Right atrium auricular region (tissue), 2 donors: ENCODE data around the gene ZNF761. TPM values are rescaled to one million over a fixed set of nuclear protein-coding genes. Genes with fewer than 3 reads are reported as not detected.
"Not testable (repeated sequence)": the region's sequence is repeated elsewhere in the genome, so short reads cannot be mapped to it uniquely, and the experiment has no call there.

Experiments
- DNase-seq: peaks from one replicate; pipeline ENCODE4 v3.0.0-alpha.2; 2019; ENCODE audit warnings: low spot score
- H3K27ac ChIP-seq, 2 donors: fragments of 200-600 bp; sonication (generic); 1 replicate in 1 of 2; 2 replicates in 1 of 2; pipeline ENCODE4 v1.5.1; 2016 to 2019
- H3K27me3 ChIP-seq, 2 donors: fragments of 200-600 bp; sonication (generic); one replicate each; pipeline versions ENCODE4 v1.5.1 to v1.6.0; 2017 to 2019
- H3K36me3 ChIP-seq: fragments of 200-600 bp; sonication (generic); one replicate; pipeline ENCODE4 v1.5.1; 2016
- H3K4me1 ChIP-seq, 2 donors: fragments of 200-600 bp; sonication (generic); one replicate each; pipeline versions ENCODE4 v1.5.1 to v1.6.0; 2017 to 2019
- H3K4me3 ChIP-seq, 2 donors: fragments of 200-600 bp; sonication (generic); 1 replicate in 1 of 2; 2 replicates in 1 of 2; pipeline ENCODE4 v1.5.1; 2017 to 2019; ENCODE audit warnings: mild to moderate bottlenecking in 1 of 2, moderate library complexity in 1 of 2
- H3K9me3 ChIP-seq, 2 donors: fragments of 200-600 bp; sonication (generic); one replicate each; pipeline ENCODE4 v1.5.1; 2019
- CTCF ChIP-seq, 2 donors: fragments of 200-600 bp; sonication (generic); IDR thresholded peaks; one replicate each; pipeline ENCODE4 v1.5.1; 2019; ENCODE audit warnings: antibody characterized with exemption in 2 of 2
- total RNA-seq, 2 donors: library from RNA; depleted of rRNA; stranded (reverse); fragments of >200 nt; gene quantifications; one replicate each; pipeline ENCODE4 v1.1.0, GENCODE V29; 2016

ZNF761 gene
- total RNA-seq, 2 donors from 2014 or later = 3.8 to 6.0 TPM

GRCh38 chr19:53461866-53462265 lies 30.1 kb downstream of the ZNF761 start:
- H3K9me3 ChIP-seq = peaks cover 0 to 16% of the 10 kb centered on the region in 2 donors
- no peaks in the 10 kb centered on the region for H3K36me3 ChIP-seq
- peaks cover 0 to 4% of the 10 kb centered on the region in 2 donors for H3K4me1 ChIP-seq
- no peaks in the 10 kb centered on the region for H3K27me3 ChIP-seq
- DNase-seq = no peak
- H3K4me3 ChIP-seq = no peak overlapping the region
- no peak for TF ChIP-seq CTCF (IDR thresholded peaks at IDR 0.05)
- no peak overlapping the region for H3K27ac ChIP-seq

DNA sequence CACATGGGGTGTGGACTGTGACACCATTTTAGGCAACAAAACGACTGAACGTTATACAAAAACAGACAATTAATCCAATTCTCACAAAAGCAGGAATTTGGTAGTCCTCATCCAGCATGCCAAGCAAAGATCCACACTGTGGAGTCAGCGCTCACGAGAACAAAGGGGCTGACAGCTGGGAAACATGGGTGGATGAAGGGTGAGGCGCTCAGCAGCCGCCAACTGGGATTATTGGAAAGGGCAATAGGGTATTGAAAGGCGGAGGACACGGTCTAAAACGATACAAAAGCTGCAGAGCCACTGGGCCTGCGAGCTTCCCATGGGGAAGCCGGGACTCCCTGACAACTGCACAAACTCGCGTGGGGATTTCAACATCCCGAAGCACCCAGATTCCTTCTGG lies 31.1 kb downstream of the ZNF761 start:
- Histone ChIP-seq H3K27me3 (no peaks in the 10 kb centered on the region), H3K36me3 (no peaks in the 10 kb centered on the region), H3K4me3 (peak overlapping the region in 1 of 2 donors; percentile 24), H3K4me1 (peaks cover 0 to 7% of the 10 kb centered on the region in 2 donors), H3K27ac (no peak overlapping the region), H3K9me3 (peaks cover 0 to 8% of the 10 kb centered on the region in 2 donors)
- DNase-seq = no peak
- TF ChIP-seq CTCF (IDR thresholded peaks at IDR 0.05) = no peak

DNA sequence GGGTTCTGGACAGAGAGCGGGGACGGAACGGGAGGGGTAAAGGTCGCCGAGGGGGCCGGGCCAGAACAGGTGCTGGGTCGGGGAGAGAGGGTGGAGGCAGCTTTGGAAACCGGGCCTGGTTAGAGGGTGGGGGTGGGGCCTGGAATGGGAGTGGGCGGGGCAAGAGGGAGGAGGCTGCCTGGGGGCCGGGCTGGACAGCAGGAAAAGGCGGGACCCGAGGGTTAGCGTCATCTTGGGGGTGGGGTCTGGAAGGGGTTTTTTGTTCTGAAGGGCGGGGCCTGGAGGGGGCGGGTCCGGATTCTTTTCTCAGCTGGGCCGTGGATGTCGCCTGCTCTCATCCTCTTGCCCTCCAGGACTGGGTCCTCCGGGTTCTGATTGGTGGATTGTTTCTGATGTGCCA lies 31.5 kb downstream of the ZNF761 start:
- Histone ChIP-seq H3K27ac (no peak overlapping the region), H3K4me3 (peak overlapping the region in 1 of 2 donors; percentile 24)

DNA sequence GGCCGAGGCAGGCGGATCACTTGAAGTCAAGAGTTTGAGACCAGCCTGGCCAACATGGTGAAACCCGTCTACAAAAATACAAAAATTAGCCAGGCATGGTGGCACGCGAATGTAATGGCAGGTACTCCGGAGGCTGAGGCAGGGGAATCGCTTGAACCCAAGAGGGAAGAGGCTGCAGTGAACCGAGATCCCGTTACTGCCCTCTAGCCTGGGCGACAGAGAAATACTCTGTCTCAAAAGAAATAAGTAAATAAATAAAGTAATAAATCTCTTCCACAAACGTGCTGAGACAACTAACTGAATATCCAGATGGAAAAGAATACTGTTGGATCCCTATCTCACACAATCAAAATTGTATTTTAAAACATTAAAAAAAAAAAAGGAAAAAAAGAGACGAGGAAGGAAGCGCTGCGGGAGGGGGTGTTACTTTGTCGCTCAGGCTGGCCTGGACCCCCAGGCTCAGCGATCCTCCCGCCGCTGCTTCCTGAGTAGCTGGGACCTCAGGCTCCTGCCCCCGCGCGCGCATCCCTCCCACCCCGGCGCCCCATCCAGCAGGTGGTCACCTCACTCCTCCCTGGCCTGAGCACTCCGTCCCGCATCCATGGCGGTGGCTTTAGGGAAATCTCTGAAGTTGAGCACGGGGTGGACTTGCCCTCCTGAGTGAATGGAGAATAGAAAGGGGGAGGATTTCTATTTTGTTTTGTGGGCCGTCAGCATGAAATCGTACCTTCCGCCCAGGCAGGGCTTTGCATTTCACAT lies 35.1 kb downstream of the ZNF761 start:
- no peaks in the 10 kb centered on the region for H3K36me3 ChIP-seq
- TF ChIP-seq CTCF (IDR thresholded peaks at IDR 0.05) = no peak
- H3K27me3 ChIP-seq = no peaks in the 10 kb centered on the region
- H3K9me3 ChIP-seq = no peaks in the 10 kb centered on the region
- H3K4me1 ChIP-seq = peaks cover 0 to 17% of the 10 kb centered on the region in 2 donors
- peak overlapping the region; percentile 75 to 79 for H3K4me3 ChIP-seq
- DNase-seq = no peak
- H3K27ac ChIP-seq = peak overlapping the region; percentile 73 to 74

More for the DNA sequence above, 31.5 kb downstream of the ZNF761 start:
- TF ChIP-seq CTCF (IDR thresholded peaks at IDR 0.05) = no peak
- Histone ChIP-seq H3K4me1 (peaks cover 0 to 11% of the 10 kb centered on the region in 2 donors), H3K27me3 (no peaks in the 10 kb centered on the region), H3K36me3 (no peaks in the 10 kb centered on the region), H3K9me3 (peaks cover 0 to 4% of the 10 kb centered on the region in 2 donors)
- no peak for DNase-seq

DNA sequence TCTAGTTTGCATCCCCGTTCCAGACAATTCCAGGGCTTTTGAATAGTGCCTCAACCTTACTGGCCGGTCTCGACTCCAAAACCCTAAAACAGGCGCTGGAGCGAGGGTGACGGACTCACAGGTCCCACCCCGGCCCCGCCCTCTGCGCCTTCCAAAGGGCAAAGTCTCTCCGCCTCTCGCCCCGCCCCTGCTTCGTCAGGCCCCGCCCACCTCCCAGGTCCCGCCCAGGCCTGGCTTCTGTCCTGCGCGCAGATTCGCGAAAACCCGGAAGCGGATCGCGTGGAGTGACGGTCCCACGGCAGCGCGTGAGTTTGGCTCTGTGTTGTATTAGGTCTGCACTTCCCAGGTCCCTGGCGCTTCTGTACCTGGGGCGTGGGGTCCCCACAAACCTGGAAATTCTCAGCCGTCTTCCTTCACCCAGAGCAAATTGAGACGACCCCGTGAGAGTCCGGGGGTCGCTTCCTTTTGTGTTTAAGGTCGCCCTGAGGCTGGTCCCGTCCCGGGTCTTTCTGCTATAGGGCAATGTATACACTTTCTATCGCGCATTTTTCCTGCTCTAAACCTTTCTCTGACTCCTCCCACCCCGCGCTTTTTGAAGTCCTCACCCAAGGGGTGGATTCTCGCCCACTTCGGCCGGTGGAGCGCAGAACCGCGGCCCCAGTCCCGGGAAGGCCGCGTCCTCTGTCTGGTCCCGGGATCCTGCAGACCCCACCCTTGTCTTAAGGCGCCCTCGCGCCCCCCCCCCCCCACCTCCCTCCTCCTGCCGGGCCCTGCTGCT lies 35.9 kb downstream of the ZNF761 start, which contains the start of gene ZNF813:
Gene ZNF813 (plus strand): TSS at position 249 of the 778 bp plus-strand sequence. CDS start 16,090 bp downstream, outside the sequence.
- Histone ChIP-seq H3K4me3 (peak within 1 kb of the TSS; percentile 75 to 79), H3K27me3 (no peaks in the 10 kb centered on the region), H3K36me3 (no peaks in the 10 kb centered on the region), H3K9me3 (no peaks in the 10 kb centered on the region), H3K27ac (peak within 1 kb of the TSS; percentile 73 to 74), H3K4me1 (peaks cover 0 to 17% of the 10 kb centered on the region in 2 donors)
- no peak for TF ChIP-seq CTCF (IDR thresholded peaks at IDR 0.05)
- peak; percentile 95 for DNase-seq

- Histone ChIP-seq H3K4me3 (peak overlapping the region in 1 of 2 donors; percentile 75), H3K4me1 (peaks cover 0 to 17% of the 10 kb centered on the region in 2 donors)
- H3K9me3 ChIP-seq, H3K27me3 ChIP-seq, H3K36me3 ChIP-seq, DNase-seq, H3K27ac ChIP-seq: not testable (repeated sequence)
Observed at GRCh38 chr19:53468628-53469027, 36.8 kb downstream of the ZNF761 start.
